ENCODE data around the gene RPS6KA5. TPM values are rescaled to one million over a fixed set of nuclear protein-coding genes. Genes with fewer than 3 reads are reported as not detected.
A peak's percentile ranks its signal among the peaks of the same experiment; 100 is the strongest.
"Not testable (repeated sequence)": the region's sequence is repeated elsewhere in the genome, so short reads cannot be mapped to it uniquely, and the experiment has no call there.

Gene RPS6KA5
- total RNA-seq, 1 donor from 2014 or later: 33.1 TPM

DNA sequence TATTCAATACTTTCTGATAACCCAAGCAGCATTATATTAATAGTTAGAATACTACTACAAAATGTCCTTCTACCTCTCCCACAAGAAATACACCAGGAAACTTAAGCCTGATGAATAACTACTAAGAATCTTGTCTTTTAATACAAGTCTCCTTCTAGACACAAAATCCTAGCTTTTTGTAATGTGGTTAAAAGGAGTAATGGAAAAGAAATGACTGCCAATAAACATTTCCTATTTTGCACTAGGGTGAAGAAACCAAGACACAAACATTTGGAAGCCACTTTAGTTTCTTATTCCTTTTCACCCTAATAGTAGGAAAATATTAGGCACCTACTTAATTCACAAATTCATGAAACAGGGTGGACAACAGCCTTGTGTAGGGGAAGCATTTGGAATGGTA is 192.9 kb downstream of the RPS6KA5 start:
- no peak for DNase-seq

- no peak for DNase-seq
Observed at GRCh38 chr14:90866833-90867232, 193.6 kb downstream of the RPS6KA5 start.

DNA sequence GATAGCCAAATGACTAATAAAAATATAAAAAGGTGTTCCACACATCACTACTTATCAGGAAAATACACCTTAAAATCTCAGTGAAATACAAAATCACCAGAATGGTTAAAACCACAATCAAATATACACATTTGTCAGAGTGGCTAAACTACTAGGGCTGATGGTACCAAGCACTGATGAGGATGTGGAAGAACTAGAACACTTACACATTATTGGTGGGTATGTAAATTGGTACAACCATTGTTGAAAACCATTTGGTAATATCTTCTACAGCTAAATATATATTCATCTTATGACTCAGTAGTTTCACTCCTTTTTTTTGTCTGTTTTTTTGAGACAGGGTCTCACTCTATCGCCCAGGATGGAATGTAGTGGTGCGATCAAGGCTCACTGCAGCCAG is 195.7 kb downstream of the RPS6KA5 start:
- no peak for DNase-seq

GRCh38 chr14:90858511-90858910 is 201.9 kb downstream of the RPS6KA5 start:
- DNase-seq: no peak

GRCh38 chr14:90857866-90858265 is 202.6 kb downstream of the RPS6KA5 start:
- DNase-seq: no peak

GRCh38 chr14:90856115-90856514 is 204.3 kb downstream of the RPS6KA5 start:
- DNase-seq: not testable (repeated sequence)

DNA sequence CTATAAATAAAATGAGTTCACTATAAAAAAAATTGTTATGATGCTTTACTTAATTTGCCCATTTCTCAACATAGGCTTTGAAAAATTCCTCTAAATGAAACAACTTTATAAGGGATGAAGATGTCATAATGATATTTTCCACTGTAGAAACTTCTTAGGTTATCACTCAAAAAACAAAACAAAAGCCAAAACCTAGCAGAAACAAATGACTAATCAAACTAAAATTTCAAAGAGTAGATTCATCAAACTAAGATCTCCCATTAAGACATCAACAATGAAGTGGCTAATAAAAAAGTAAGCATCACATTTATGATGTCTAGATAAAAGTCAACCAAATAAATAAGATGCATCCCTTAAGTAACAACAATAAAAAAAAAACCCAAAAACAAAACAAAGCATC is 207.3 kb downstream of the RPS6KA5 start:
- no peak for DNase-seq

GRCh38 chr14:90851327-90852036 is 209.0 kb downstream of the RPS6KA5 start:
- DNase-seq: no peak

DNA sequence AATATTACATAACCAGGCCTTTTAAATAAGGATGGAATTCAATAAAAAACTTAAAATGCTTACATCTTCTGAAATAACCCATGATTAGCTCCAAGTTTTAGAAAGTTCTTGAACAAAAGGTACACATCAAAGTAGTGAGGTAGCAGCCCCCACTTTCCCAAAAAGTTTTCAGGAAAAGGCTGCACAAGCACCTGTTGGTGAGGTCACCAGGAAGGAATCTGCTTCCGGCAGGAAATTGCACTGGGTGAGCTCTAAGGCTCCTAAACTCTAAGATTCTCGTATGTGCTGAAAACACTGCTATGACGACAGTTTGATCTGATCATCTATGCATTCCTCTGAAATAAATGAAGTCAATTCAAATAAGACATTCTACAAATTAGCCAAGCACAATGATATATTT is 210.0 kb downstream of the RPS6KA5 start:
- DNase-seq: peak; percentile 70

DNA sequence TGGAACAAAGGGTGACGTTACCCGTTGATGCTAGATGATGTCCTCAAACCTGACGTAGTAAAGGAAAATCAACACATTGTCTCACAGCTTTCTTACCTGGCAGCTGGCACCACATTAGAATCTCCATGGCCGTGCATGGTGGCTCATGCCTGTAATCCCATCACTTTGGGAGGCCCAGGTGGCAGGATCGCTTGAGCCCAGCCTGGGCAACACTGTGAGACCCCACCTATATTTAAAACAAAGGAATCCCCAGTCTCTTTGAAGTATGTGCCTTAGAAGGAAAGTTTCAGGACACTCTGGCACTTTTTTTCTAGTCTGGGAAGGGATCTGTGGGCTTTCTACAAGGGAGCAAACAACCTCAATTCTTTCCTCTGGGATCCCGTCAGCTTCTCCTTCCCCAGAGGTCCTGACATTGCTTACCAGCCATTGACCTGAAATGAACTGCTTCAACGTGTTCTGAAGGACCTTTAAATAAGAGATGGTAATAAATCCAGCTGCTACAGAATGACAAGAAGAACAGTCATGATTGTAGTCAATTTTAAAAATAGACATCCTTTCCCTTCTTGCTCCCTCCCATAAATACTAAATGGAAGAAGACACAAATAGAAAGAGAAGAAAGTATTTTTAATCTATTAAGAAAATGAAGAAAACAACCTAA is 210.5 kb downstream of the RPS6KA5 start:
- DNase-seq: no peak

- no peak for DNase-seq
Observed at GRCh38 chr14:90848944-90849731, 211.3 kb downstream of the RPS6KA5 start.

GRCh38 chr14:90846511-90846910 is 213.9 kb downstream of the RPS6KA5 start:
- DNase-seq: no peak

DNA sequence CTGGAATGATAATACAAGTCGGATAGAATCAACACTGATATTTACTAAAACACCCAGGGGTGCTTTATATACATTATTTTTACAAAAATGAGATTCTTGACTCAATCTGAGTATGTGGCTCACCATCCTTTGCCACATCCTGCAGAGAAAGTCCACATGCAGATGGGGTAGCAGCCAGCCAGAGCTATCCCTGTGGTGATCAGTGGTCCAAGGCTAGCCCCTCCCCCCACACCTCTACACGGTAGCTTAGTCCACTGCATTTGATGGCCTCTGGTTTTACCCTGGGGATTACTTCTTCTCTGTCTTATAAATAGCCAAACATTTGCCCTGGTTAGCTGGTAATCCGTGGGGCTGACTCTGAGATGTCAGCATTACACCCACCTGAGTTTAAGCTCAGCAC is 216.1 kb downstream of the RPS6KA5 start:
- DNase-seq: no peak

DNA sequence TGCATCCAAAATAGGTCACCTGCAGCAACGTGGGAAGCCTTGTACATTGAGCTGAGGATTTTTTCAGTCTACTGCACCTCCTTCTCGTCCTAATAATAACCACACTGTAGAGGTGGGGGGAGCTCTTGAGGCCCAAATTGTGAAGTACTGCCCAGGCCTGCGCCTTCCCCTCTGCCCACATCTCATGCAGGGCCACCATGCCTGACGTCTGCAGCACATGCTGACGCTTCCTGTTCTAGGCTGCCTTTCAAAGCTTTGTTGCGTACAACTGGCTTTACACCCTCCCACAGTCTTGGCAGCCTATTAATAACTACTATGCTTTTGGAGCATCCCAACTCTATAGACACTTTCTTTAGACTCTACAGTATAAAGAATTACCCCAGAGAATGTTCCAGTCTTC is 217.7 kb downstream of the RPS6KA5 start:
- DNase-seq: no peak

GRCh38 chr14:90840667-90841066 is 219.8 kb downstream of the RPS6KA5 start:
- DNase-seq: not testable (repeated sequence)

GRCh38 chr14:90839889-90840266 is 220.6 kb downstream of the RPS6KA5 start:
- no peak for DNase-seq

GRCh38 chr14:90839024-90839888 is 221.2 kb downstream of the RPS6KA5 start:
- peak; percentile 79 for DNase-seq

DNA sequence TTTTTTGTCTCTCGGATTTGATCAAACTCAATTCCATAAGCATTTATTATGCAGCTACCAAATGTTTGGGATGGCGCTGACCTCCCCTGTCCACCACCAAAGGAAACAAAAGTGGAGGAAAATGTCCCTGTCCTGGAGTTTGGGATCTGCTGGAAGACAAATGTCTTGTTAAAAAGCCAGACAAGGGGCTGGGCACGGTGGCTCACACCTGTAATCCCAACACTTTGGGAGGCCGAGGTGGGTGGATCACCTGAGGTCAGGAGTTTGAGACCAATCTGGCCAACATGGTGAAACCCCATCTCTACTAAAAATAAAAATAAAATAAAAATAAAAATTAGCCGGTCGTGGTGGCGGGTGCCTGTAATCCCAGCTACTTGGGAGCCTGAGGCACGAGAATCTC is 221.9 kb downstream of the RPS6KA5 start:
- DNase-seq: not testable (repeated sequence)

DNA sequence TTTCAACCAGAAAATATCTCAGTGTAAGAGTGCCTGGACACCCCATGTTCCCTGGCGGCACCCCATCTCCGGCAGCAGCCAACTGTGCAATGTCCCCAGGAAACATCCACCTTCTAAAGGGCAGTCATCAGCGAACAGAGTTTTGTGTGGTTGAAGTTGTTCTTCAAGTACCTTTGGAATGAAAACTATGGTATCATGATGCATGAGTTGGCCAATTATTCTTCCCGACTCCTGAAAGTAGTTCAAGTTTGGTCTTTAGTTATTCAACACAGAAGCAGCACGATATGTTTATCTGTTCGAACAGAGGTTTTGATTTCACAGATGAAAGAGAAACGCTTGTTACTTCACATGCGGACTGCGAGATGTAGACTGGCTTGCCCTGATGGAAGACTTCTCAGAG is 223.1 kb downstream of the RPS6KA5 start:
- DNase-seq: no peak

DNA sequence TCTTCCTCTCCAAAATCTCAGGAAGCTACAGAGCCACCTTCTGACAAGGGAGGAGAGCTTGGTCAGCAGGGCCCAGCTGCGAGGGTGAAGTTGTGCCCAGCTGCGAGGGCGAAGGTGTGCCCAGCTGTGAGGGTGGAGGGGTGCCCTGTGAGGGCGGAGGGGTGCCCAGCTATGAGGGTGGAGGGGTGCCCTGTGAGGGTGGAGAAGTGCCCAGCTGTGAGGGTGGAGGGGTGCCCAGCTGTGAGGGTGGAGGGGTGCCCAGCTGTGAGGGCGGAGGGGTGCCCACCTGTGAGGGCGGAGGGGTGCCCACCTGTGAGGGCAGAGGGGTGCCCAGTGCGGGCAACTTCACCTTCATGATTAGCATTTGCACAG is 223.8 kb downstream of the RPS6KA5 start:
- DNase-seq: no peak

GRCh38 chr14:90831821-90832220 is 228.6 kb downstream of the RPS6KA5 start:
- DNase-seq: no peak

DNA sequence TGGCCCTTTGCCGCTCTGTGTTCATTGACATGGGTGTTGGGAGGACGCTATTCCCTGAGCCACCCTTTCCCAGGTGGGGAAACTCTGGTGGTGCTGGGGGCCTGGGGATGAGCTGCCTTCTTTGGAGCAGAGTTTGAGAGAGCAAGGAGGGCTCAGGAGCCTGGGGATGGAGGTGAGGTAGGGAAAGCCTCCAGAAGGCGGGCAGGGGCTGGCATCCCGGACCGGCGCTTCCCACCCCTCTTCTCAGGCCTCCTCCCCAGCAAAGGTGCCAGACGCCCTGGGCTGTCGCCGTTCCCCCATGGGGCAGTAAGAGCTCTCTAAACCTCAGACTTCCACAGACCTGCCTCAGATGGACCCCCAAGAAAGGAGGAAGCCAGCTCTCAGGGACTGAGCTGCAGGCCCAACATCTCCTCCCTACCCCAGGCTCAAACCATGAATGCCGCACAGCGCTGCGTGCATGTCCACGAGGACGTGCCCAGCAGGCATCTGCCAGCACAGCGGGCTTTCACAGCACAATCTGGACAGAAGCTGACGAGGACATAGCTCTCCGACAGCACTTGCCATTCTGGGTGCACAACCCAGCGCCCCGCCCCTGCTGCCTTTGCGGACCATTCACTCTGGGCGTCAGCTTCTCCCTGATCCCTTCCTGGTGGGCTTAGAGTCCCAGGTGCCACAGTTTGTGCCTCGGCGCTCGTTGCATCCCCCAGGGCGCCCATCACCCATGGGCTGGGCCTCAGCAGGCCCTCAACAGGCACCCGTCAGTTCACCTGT is 229.3 kb downstream of the RPS6KA5 start:
- no peak for DNase-seq

All from tongue (tissue), 2 donors.